ENCODE results near the gene ZNF687.

The ZNF687 gene

DNA sequence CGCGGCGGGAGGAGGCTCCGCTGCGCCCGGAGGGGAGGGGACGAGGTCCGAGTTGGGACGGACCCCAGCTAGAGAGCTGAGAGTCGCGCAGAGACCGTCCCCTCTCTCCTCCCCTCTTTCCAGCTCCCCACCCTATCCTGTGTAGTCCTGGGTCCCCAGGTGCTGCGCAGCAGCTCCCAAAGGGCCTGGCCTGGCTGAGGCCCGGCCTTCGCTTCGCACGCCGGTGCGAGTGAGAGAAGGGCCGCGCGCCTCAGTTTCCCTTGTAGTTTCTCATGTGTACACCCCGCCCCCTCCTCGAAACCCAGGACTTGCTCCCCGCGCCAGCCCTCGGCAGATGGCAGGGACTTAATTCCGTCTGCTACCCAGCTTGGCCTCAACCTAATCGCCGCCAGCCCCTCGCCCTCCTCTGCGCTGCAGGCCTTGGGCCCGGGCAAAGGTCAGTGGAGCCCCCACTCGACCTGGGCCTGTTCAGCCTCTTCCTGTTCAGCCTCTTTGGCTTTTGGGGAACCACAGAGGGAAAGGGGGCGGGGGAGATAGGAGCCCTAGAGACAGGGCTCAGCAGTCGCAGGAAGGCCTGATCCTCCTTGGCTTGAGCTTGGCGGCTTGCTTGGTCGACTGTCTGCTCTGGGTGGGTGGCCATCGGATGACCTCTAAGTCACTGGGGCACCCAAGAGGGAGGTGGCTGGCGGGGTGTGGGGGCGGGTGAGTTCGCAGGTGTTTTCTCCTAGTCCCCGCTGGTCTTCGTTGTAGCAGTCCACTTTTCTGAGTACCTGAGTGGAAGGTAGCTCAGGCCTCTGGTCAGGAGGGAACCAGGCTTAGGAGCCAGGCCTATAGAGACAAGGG lies 1.0 kb downstream of the ZNF687 start:
- no peak for DNase-seq (ENCODE audit: low read depth)

DNA sequence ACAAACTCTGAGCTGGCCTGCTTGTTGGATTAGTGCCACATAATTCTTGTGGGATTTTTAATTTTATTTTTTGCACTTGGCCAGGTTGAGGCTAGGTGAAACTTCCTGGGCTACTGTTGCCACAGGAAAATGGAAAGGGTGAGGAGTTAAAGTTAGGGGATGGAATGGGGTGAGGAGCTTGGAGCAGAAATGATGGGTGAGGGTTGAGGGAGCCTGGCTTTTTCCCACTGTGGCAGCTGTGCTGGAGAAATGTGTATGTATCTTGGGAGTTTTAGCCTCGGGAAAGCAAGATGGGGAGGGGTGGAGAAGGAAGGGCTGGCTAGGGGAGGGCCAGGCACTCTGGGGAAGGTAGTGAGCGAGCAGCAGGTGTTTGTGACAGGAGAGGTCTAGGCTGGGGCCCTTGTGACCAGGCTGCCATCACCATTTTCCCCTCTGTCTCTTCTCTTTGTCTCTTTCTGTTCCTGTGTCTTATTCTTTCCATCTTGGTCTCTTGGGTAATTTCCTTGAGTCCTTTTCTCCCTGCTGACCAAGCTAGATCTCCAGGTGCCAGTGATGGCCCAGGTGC lies 2.0 kb downstream of the ZNF687 start:
- no peak for DNase-seq (ENCODE audit: low read depth)

DNA sequence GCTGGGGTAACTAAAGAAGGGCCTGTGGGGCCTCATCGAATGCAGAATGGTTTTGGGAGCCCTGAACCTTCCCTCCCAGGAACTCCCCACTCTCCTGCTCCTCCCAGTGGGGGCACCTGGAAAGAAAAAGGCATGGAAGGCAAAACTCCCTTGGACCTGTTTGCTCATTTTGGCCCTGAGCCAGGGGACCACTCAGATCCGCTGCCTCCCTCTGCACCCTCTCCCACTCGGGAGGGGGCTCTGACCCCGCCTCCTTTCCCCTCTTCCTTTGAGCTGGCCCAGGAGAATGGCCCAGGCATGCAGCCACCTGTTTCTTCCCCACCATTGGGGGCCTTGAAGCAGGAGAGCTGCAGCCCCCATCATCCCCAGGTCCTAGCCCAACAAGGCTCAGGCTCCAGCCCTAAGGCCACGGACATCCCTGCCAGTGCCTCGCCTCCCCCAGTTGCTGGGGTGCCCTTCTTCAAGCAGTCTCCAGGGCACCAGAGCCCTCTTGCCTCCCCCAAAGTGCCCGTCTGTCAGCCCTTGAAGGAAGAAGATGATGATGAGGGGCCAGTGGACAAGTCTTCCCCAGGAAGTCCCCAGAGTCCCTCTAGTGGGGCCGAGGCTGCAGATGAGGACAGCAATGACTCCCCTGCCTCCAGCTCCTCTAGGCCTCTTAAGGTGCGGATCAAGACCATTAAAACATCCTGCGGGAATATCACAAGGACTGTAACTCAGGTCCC lies 4.7 kb downstream of the ZNF687 start:
- no peak for DNase-seq (ENCODE audit: low read depth)

DNA sequence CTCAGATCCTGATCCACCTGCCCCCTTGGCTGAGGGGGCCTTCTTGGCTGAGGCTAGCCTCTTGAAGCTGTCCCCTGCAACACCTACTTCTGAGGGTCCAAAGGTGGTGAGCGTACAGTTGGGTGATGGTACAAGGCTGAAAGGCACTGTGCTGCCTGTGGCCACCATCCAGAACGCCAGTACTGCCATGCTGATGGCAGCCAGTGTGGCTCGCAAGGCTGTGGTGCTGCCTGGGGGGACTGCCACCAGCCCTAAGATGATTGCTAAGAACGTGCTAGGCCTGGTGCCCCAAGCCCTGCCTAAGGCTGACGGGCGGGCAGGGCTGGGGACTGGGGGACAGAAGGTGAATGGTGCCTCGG lies 5.2 kb downstream of the ZNF687 start:
- DNase-seq (ENCODE audit: low read depth), result no peak

DNA sequence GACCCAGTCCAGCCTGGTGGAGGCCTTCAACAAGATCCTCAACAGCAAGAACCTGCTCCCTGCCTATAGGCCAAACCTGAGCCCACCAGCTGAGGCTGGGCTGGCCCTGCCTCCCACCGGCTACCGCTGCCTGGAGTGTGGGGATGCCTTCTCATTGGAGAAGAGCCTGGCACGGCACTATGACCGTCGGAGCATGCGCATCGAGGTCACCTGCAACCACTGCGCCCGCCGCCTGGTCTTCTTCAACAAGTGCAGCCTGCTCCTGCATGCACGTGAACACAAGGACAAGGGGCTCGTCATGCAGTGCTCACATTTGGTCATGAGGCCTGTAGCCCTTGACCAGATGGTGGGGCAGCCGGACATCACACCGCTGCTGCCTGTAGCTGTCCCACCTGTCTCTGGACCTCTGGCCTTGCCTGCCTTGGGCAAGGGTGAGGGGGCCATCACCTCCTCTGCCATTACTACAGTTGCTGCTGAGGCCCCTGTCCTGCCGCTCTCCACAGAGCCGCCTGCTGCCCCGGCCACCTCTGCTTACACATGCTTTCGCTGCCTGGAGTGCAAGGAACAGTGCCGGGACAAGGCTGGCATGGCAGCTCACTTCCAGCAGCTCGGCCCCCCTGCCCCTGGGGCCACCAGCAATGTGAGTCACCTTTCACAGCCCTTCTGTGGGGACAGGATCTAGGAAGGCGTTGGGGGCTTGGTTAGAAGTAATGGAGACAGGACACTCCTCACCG lies 5.8 kb downstream of the ZNF687 start:
- DNase-seq (ENCODE audit: low read depth), result no peak

DNA sequence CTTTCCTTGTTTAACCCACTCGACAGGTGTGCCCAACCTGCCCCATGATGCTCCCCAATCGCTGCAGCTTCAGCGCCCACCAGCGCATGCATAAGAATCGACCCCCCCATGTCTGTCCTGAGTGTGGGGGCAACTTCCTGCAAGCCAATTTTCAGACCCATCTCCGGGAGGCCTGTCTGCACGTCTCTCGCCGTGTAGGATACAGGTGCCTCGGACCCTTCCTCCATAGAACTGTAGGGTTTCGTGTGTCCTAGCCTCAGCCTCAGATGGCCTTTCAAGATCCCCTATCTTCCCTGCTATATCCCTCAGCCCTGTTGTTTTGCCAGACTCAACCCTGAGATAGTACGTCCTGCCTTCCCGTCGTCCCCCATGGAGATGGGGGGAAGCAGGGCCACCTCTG lies 6.4 kb downstream of the ZNF687 start:
- no peak for DNase-seq (ENCODE audit: low read depth)

DNA sequence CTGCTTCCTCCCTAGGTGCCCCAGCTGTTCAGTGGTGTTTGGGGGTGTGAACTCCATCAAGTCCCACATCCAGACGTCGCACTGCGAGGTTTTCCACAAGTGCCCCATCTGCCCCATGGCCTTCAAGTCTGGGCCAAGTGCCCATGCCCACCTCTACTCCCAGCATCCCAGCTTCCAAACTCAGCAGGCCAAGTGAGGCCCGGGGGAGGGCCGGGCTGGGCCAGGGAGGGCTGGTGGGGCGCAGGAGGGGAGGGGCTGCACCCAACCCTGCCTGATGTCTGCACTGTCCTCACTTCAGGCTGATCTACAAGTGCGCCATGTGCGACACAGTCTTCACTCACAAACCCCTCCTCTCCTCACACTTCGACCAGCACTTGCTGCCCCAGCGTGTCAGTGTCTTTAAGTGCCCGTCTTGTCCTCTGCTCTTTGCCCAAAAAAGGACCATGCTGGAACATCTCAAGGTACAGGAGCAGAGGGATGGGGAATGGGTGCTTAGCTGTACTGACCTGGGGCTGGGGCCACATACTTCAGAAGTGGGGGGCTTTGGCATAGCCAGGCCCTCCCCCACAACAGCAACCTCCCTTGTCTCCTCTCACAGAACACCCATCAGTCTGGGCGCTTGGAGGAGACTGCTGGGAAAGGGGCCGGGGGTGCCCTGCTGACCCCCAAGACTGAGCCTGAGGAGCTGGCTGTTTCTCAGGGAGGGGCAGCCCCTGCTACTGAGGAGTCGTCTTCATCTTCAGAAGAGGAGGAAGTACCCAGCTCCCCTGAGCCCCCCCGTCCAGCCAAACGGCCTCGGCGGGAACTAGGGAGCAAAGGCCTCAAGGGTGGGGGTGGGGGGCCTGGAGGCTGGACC lies 7.2 kb downstream of the ZNF687 start:
- no peak for DNase-seq (ENCODE audit: low read depth)

DNA sequence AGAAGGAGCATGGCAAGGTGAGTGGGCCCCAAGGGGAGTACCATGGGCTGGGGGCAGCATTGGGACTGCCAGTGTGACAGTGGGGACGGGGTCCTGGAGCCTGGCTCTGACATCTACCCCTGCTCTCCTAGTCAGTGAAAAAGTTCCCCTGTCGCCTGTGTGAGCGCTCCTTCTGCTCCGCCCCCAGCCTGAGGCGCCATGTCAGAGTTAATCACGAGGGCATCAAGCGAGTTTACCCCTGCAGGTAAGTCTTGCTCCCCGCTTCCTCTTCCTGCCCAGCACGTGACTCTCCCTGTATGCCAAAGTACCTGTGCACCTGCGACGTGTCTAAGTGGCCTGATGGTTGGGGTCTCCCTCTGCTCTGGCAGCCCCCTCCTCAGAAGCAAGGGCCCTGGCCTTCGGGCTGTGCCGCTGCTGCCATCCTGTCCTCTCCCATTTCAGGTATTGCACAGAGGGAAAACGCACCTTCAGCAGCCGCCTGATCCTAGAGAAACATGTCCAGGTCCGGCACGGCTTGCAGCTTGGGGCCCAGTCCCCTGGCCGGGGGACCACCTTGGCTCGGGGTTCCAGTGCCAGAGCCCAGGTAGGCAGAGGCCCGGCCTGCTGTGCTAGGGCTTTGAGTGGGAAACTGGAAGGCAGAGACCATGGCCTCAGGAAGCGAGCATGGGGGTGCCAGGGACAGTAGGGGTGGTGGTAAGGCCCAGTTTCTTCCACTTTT lies 8.1 kb downstream of the ZNF687 start:
- no peak for DNase-seq (ENCODE audit: low read depth)

DNA sequence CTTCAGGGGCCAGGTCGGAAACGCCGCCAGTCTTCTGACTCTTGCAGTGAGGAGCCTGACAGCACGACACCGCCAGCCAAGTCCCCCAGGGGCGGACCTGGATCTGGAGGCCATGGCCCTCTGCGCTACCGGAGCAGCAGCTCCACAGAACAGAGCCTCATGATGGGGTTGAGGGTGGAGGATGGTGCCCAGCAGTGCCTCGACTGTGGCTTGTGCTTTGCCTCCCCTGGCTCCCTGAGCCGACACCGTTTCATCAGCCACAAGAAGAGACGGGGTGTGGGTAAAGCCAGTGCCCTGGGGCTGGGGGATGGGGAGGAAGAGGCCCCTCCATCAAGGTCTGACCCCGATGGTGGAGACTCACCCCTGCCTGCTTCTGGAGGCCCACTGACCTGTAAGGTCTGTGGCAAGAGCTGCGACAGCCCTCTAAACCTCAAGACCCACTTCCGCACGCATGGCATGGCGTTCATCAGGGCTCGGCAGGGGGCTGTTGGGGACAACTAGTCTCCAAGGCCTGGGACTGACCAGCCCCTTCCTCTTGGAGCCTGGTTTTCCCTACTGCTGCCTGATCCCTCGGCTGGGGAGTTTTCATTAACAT lies 8.7 kb downstream of the ZNF687 start:
- no peak for DNase-seq (ENCODE audit: low read depth)

DNA sequence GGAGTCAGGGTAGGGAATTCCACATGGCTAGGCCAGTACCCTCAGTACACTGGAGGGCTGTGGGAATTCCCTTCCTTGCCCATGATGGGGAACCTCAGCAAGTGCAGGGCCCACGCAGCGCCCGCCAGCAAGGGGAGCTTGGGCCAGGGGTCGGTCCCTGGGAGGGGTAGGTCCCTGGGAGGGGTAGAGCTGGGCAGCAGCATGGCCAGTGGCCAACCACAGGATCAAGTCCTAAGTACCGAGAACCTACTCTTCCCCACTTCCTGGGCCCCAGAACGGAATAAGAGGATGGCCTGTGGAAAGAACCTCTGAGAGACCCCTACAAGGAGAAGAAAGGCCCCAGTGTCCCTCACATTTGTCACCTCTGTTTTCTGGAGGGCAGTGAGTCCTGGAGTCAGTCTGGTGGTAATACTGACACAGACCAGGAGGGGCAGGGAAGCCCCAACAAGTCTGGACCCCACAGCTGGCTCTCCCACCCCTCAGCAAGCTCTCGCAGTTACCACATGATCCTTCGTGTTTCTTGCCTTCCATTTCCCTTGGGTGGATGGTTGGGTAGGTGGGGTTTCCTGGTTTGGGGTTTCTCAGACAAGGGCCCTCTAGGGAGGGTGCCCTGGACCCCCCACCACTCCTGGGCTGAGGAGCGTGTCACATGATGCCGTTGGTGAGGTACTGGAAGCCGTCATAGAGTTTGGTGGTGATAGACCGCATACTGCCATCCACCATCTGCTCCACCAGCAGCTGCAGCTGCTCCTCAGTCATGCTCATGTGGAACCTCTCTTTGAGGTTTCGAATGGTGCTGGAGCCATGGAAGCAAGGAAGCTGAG lies 10.3 kb downstream of the ZNF687 start:
- DNase-seq (ENCODE audit: low read depth), result no peak

DNA sequence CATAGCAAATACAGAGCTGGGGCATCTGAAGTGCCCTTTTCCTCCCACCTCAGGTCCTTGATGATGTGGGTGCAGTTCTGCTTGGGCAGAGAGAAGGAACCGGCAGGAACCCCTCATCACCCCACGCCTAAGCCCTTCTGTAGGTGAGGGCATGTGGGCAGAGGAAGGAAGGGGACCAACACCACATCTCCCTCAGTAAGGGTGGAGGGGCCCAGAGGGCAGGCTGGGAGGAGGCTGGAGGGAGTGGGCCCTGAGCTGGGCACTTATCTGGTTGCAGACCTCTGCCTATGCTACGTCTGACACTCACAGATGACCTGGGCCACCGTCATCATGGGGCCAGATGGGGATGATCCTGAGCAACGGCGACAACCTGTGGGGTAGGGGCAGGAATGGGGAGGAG lies 11.0 kb downstream of the ZNF687 start:
- no peak for DNase-seq (ENCODE audit: low read depth)

DNA sequence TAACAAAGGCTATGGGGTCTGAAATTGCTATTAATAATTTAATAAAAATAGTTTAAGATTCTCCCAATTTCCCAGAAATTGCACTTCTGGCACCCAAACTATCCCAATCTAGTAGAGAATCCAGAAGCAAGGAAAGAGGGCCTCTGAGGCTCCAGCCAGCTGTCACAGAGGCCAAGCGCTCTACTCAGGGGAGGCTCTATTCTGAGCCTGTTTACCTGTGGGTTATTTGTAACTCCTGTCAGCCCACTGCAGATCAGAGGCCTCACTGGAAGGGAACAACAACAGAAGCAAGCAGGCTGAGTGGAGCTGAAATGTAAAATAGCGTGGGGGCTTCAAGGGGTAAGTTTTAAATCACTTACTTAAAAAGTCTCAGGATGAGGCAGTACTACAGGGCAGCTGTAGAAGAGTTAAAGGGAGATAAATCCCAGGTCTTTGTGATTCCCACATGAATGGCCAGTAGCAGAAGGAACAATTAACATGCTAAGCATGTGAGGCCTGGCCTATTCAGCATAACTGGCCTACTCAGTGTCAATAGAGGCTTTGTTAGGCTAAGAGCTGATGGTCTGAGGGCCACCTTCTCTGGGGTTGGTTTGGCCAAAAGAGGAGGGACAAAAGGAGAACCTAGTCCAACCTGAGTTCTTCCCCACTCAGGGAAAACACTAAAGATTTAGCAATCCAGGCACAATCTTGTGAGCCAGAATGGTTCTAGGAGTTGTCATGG lies 12.8 kb downstream of the ZNF687 start:
- no peak for DNase-seq (ENCODE audit: low read depth)

DNA sequence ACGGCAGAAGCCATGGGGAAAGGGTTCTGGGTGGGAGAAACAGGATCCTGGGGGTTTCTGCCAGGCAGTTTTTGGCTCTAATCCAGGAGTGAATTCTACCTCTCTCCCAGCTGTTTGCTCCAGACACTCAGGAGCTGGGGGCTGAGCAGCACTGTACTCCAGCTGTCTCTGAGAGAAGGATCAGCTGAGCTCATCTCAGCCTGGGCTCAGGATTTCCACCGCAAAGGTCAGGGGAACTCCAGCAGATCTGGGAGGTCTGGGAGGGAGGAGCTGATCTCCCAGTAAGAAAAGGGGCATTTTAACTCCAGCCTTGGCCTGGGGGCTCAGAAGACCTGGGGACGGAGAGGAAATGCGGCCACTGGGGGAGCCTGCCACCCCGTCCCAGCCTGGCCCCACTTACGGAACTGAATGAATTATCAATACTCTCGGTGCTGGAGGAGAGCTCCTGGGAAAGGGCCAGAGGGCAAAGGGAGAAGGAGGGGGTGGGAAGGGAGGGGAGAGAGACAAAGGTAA lies 27.8 kb downstream of the ZNF687 start:
- no peak for DNase-seq (ENCODE audit: low read depth)

DNA sequence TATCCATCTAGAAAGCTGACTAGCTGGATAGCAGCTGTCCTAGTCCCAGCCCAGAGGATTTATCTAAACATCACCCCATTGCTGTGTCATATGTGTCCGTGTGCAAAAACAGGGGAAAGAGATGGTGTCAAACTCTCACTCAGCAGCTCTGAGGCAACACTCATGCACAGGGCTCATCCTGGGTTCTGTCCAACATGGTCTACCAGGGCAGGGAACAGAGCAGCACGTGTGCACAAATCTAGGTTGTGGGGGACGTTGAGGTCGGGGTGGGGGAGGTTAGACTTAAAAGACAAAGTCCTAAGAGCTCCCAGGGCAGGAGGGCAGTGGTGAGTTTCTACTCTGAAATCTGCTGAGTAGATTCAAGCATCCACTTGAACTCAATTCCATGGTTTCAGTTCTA lies 28.9 kb downstream of the ZNF687 start:
- DNase-seq (ENCODE audit: low read depth), result no peak

DNA sequence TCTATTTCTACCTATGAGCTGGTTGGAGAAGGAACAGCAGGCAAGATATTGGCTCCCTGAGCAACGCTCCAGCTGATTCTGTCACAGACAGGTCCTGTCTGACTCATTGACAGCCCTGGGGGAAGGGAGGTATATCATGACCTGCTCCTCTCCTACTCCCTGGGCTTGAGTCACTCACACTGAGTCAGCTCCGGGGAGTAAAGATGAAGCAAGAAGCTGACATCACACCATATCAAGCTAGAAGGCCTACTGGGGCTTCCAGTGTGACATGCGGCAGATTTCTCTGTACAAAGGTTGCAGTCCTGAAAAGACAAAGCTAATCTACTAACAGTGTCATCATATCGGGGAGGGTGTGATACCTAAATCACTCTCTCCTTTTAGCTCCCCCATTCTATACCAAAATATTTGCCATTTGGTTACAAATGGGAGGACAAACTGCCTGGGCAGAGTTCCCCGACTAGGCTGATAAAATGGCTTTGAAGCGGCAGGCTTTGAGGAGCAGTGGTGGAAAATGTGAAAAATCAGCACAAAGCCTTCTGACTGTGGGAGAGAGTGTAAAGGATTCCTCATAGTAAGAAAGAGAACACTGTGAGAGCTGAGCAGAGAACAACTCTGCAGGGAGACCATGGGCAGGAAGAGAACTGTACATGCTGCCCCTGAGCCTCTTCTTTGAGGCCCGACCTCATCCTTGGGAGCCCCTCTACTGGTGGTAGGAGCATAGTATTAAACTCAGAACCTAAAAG lies 29.7 kb downstream of the ZNF687 start:
- peak; percentile 99 for DNase-seq (ENCODE audit: low read depth)

DNA sequence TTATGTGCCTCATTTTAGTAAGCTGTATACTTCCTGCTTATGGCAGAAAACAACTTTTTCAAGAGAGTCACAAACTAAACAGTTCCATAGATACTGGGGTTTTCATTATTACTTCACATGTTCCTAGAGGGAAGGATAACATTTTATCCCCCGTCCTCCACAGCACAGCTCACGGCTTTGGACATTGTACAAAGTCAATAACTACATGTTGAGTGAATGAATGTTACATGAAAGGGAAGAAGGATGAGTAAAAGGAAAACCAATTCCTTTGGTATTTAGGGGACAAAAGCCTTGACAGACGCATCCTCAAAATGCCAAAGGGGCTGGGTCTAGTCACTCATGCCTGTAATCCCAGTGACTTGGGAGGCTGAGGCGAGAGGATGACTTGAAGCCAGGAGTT lies 30.3 kb downstream of the ZNF687 start:
- no peak for DNase-seq (ENCODE audit: low read depth)

DNA sequence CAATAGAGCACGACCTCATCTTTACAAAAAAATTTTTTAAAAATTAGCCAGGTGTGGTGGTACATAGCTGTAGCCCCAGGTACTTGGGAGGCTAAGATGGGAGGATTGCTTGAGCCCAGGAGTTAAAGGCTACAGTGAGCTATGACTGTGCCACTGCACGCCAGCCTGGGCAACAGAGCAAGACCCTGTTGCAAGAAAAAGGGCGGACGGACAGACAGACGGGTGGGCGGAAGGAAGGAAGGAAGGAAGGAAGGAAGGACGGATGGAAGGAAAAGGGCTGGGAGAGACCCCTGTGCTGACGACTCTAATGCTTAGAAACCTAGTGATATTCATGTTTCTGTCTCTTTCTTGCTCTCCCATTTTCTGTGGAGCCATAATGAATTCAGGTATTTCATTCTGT lies 30.7 kb downstream of the ZNF687 start:
- no peak for DNase-seq (ENCODE audit: low read depth)

DNA sequence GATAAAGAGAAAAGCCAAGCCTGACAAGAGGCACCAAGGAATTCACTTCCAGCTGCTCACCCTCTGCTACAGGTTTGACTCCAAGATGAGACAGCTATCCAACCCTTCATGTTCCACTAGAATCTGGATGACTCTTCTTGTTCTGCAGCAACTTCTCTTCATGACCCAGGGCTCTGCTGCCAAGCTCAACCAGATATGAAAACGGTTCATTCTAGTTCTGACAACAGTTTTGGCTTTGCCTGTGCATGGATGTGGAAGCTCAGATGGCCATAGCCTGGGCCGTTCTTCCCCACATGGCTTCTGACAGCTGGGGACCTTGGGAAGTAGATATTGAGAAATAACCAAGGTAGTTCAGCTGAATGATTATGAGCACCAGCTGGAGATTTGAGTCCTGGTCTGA lies 31.4 kb downstream of the ZNF687 start:
- no peak for DNase-seq (ENCODE audit: low read depth)
